ENCODE data around the gene TMCO1. TPM values are rescaled to one million over a fixed set of nuclear protein-coding genes. Genes with fewer than 3 reads are reported as not detected.
"Not testable (repeated sequence)": the region's sequence is repeated elsewhere in the genome, so short reads cannot be mapped to it uniquely, and the experiment has no call there.

The TMCO1 gene
- total and polyA plus RNA-seq, 8 donors, result 91.5 to 125 (median 108) TPM

DNA sequence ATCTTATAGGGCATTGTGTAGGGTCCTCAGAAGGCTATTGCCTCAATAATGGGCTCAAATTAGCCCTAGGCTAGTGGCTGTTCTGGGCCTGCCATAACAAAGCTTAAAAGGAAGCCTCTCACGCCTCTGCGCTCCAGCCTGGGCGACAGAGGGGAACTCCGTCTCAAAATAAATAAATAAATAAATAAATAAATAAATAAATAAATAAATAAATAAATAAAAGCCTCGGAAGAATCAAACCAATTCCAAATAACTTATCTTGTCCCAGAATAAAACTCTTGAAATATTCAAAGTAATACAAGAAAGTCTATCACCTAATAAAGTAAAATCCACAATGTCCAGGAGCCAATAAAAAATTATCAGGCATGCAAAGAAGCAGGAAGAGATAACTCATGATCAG, 55.9 kb downstream of the TMCO1 start:
- no peaks in the 10 kb centered on the region for H3K4me1 ChIP-seq
- intact Hi-C loops (cut with DNase I), result no loop called here
- no peak overlapping the region for H3K4me3 ChIP-seq
- ATAC-seq (no peak), DNase-seq (no peak)
- H3K27ac ChIP-seq, result no peak overlapping the region
- no peaks in the 10 kb centered on the region for H3K27me3 ChIP-seq
- TF ChIP-seq, protein P1, sequence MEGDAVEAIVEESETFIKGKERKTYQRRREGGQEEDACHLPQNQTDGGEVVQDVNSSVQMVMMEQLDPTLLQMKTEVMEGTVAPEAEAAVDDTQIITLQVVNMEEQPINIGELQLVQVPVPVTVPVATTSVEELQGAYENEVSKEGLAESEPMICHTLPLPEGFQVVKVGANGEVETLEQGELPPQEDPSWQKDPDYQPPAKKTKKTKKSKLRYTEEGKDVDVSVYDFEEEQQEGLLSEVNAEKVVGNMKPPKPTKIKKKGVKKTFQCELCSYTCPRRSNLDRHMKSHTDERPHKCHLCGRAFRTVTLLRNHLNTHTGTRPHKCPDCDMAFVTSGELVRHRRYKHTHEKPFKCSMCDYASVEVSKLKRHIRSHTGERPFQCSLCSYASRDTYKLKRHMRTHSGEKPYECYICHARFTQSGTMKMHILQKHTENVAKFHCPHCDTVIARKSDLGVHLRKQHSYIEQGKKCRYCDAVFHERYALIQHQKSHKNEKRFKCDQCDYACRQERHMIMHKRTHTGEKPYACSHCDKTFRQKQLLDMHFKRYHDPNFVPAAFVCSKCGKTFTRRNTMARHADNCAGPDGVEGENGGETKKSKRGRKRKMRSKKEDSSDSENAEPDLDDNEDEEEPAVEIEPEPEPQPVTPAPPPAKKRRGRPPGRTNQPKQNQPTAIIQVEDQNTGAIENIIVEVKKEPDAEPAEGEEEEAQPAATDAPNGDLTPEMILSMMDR (IDR thresholded peaks at IDR 0.05), result no peak
- H3K9me3 ChIP-seq, result no peaks in the 10 kb centered on the region
- no peaks in the 10 kb centered on the region for H3K36me3 ChIP-seq

GRCh38 chr1:165707984-165708706, 60.5 kb downstream of the TMCO1 start:
- intact Hi-C loops (cut with DNase I), result no loop called here
- no peak for ATAC-seq
- Histone ChIP-seq H3K4me1 (no peaks in the 10 kb centered on the region), H3K36me3 (no peaks in the 10 kb centered on the region), H3K4me3 (no peak overlapping the region), H3K9me3 (no peaks in the 10 kb centered on the region), H3K27me3 (no peaks in the 10 kb centered on the region), H3K27ac (no peak overlapping the region)
- TF ChIP-seq, protein P1 (IDR thresholded peaks at IDR 0.05), result no peak
- no peak for DNase-seq

- H3K27me3 ChIP-seq, result no peaks in the 10 kb centered on the region
- DNase-seq (no peak), ATAC-seq (no peak)
- H3K4me3 ChIP-seq, result no peak overlapping the region
- H3K9me3 ChIP-seq, result no peaks in the 10 kb centered on the region
- no peak overlapping the region for H3K27ac ChIP-seq
- H3K4me1 ChIP-seq, result peaks cover 0 to 6% of the 10 kb centered on the region in 2 donors
- intact Hi-C loops (cut with DNase I), result no loop called here
- H3K36me3 ChIP-seq, result no peaks in the 10 kb centered on the region
- TF ChIP-seq, protein P1 (IDR thresholded peaks at IDR 0.05), result no peak
Measured at GRCh38 chr1:165703648-165704047, 65.0 kb downstream of the TMCO1 start.

GRCh38 chr1:165701922-165702321, 66.7 kb downstream of the TMCO1 start:
- H3K36me3 ChIP-seq; H3K27ac ChIP-seq; H3K9me3 ChIP-seq; ATAC-seq; intact Hi-C loops (cut with DNase I); H3K27me3 ChIP-seq; DNase-seq; H3K4me3 ChIP-seq: not testable (repeated sequence)
- H3K4me1 ChIP-seq, result peaks cover 4 to 15% of the 10 kb centered on the region in 2 donors

GRCh38 chr1:165699577-165699976, 69.1 kb downstream of the TMCO1 start:
- ATAC-seq (no peak), DNase-seq (no peak)
- no peaks in the 10 kb centered on the region for H3K27me3 ChIP-seq
- peaks cover 18 to 34% of the 10 kb centered on the region in 2 donors for H3K4me1 ChIP-seq
- H3K4me3 ChIP-seq, result no peak overlapping the region
- TF ChIP-seq, protein P1 (IDR thresholded peaks at IDR 0.05), result no peak
- intact Hi-C loops (cut with DNase I), result no loop called here
- H3K36me3 ChIP-seq, result peaks cover 0 to 5% of the 10 kb centered on the region in 2 donors
- no peak overlapping the region for H3K27ac ChIP-seq
- H3K9me3 ChIP-seq, result no peaks in the 10 kb centered on the region

DNA sequence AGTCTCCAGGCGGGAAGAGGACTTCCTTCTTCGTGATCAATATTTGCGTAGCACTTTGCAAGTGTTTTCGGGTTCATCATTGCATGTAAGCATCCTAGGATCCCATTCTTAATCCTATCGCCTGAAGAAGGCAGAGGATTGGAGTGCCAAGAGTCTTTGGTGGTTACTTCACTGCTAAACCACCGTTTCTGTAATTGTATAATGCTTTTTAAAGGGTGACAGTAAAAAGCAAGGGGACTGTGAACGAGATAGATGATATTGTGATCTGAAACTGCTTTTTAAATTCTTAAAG, 70.0 kb downstream of the TMCO1 start:
- Histone ChIP-seq H3K9me3 (no peaks in the 10 kb centered on the region), H3K27ac (peak overlapping the region; percentile 87 to 93), H3K27me3 (no peaks in the 10 kb centered on the region), H3K4me1 (peaks cover 18 to 34% of the 10 kb centered on the region in 2 donors), H3K4me3 (peak overlapping the region; percentile 59 to 83), H3K36me3 (peaks cover 0 to 6% of the 10 kb centered on the region in 2 donors)
- TF ChIP-seq, protein P1 (IDR thresholded peaks at IDR 0.05), result no peak
- intact Hi-C loops (cut with DNase I), result no loop called here
- ATAC-seq, result no peak
- no peak for DNase-seq

Data from left lung (tissue), 10 donors.